HG02763 (cell line): ENCODE measurements around the gene KIF13A.
"Not testable (repeated sequence)": the region's sequence is repeated elsewhere in the genome, so short reads cannot be mapped to it uniquely, and the experiment has no call there.

Experiments used
- ATAC-seq: cut with Tn5 transposase; IDR thresholded peaks from one replicate; pipeline ENCODE4 v1.9.1; 2021; ENCODE audit warnings: mild to moderate bottlenecking, moderate library complexity; ENCODE audit not compliant: unreplicated experiment

Gene KIF13A

DNA sequence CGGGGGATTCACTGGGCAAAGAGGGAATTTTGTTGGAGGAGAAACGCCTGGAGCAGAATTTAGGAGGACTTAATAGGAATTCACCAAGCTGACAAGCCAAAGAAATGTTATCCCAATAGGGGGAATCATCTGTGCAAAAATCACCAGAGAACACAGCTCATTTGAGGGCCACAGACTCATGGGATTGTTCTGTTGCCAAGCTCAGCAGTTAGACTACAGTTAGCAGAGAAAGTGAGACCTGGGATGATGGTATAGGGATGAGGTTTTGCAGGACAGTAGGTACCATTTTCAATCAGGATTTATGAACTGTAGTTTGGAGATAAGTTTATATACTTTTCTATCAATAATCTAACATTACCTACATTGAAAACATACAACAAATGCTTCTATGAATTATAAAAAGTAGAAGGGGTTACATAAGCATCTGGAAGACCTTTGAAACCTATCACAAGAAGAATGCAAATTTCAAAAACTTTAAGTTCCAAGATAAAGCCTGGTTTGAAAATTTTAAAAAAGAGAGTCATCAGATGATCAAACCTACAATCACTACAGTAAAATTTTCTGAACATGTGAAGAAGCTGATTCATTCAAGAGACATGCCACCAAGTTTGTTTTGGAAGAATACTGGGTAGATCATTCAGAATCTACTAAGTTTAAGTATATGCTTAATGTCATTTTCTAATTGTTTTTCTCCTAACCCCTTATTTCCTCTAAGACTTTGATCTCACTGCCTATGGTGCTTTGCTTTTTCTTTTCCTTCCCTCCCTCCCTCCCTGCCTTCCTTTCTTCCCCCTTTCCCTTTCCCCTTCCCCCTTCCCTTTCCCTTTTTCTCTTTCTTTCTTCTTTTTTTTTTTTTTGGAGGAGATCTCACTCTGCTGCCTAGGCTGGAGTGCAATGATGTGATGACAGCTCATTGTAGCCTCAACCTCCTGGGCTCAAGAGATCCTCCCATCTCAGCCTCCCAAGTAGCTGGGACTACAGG is 81.5 kb downstream of the KIF13A start:
- no peak for ATAC-seq

DNA sequence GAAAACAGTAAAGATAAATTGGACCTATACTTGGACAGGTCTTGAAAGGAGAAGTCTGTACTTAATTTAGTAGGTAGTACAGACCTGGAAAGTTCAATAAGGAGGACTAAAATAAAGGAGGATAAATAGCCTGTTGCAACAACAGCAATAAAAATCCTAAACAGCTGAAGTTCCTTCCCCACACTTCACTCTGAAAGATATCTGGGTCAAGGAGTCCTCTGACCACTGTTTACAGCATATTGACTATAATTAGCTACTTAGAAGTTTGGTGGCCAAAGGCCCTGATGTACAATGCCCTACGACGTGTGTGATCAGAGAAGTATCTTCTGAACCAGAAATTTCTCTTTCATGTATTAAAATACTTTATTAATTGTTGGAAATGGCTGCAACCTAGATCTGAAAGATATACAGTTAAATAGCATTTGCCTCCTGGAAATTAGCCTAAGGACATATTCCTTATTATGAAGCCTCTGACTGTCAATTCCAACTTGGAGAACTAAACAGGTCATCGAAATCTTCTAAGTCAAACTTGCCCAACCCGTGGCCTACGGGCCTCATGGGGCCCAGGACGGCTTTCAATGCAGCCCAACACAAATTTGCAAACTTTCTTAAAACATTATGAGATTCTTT is 82.8 kb downstream of the KIF13A start:
- ATAC-seq: no peak

- ATAC-seq: no peak
Measured at GRCh38 chr6:17902974-17903373, 84.5 kb downstream of the KIF13A start.

DNA sequence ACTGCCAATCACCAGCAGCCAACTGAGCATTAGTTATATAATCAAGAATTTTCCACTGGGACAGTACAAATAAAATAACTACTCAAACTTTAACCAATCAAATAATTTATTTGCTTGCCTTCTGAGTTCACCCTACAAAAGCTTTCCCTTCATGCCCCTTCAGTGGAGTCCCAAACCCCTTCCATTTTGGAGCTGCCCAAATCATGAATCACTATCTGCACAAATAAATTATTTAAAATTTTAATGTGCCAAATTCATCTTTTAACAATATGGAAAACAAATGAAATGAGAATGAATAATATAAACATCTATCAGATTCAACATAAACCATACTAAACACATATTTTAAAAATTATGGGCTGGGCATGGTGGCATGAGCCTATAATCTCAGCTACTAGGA is 85.9 kb downstream of the KIF13A start:
- ATAC-seq: no peak

DNA sequence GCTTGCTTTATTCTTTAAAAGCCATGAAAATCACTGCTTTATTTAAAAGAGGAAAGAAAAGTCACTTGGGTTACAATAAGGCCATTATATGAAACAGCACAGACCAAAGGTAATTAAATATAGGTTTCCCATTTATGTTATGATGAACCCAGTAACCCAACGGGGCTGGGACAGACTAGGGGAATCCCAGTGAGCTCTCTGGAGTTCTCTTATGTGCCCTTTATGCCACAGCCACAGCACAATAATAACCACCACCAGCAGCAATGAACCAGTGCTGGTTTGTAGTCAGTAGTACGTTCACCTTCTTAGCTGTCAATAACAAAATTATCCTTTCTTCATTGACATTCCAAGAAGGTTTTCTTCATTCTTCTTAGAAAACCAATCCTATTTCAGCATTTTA is 87.4 kb downstream of the KIF13A start:
- ATAC-seq: no peak

- no peak for ATAC-seq
Measured at GRCh38 chr6:17899491-17899890, 87.9 kb downstream of the KIF13A start.

DNA sequence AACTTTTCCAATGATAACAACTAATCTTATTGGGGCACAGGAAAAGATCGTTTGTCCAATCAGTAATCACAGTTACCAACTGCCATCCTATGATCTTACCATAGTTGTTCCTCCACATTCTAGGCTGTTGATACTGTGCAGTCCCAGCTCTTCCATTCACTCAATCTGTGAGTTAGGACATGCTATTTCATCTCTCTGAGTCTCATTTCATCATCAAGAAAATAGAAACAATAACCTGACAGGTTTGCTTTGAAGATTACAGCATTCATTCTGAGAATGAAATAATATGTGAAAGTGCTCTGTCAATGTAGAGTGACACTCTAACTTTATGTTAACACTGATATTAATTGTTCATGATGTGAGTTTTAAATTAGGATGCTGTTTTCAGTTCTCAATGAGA is 89.8 kb downstream of the KIF13A start:
- ATAC-seq: no peak

DNA sequence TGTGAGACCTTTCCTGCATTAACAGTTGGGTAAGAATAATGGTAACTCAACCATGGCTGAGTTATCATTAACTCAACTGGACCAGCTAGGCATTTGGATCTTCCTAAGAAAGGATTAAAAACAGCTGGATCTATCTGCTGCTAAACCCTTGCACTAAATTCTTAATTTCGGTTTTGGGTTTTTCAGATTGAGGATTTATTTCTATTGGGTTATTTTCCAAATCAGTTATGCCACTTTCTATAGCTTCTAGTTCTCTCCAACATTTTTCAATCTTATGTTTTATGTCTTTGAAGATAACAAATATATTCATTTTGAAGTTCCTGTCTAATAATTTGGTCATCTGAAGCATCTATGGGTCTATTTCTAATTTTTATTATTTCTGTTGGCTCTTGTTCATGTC is 92.5 kb downstream of the KIF13A start:
- no peak for ATAC-seq

DNA sequence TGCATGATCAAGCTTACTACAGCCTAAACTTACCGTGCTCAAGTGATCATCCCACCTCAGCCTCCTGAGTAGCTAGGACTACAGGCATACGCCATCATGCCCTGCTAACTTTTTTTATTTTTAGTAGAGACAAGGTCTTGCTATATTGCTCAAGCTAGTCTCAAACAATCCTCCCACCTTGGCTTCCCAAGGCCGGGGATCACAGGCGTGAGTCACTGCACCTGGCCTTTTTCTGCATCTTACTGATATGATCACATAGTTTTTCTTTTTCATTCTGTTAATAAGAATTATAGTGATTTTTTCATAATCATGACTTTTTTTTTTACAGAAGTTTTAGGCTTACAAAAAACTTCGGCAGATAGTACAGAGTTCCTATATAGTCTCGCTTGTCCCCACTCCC is 93.2 kb downstream of the KIF13A start:
- ATAC-seq: no peak

DNA sequence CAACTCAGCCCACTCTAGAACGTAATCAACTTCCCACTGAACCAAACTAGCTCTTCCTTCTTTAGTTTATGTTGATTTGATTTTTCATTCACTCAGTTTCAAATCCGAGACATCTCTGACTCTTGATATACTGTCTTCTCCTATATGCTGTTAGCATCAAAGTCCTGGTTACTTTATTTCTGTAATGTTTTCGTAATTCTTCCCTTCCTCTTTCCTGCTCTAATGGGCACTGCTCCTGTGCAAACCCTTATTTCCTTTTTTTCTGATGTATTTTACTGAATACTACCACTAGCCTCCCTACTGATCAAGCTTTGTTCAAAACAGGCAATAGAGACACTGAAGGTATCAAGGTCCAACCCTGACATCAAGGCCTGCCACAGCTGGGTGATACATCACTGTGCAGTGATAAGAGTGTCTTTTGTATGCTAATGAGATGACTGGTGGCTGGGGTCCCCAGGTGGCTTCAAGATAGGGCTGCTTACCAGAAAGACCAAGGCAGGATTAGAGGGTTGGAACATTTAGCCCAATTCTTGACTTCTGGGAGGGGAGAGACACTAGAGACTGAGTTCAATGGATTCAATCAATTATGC is 95.2 kb downstream of the KIF13A start:
- no peak for ATAC-seq

- no peak for ATAC-seq
Measured at GRCh38 chr6:17890309-17890708, 97.1 kb downstream of the KIF13A start.

GRCh38 chr6:17889777-17890176 is 97.7 kb downstream of the KIF13A start:
- ATAC-seq: not testable (repeated sequence)

- no peak for ATAC-seq
Measured at GRCh38 chr6:17886891-17887290, 100.5 kb downstream of the KIF13A start.

DNA sequence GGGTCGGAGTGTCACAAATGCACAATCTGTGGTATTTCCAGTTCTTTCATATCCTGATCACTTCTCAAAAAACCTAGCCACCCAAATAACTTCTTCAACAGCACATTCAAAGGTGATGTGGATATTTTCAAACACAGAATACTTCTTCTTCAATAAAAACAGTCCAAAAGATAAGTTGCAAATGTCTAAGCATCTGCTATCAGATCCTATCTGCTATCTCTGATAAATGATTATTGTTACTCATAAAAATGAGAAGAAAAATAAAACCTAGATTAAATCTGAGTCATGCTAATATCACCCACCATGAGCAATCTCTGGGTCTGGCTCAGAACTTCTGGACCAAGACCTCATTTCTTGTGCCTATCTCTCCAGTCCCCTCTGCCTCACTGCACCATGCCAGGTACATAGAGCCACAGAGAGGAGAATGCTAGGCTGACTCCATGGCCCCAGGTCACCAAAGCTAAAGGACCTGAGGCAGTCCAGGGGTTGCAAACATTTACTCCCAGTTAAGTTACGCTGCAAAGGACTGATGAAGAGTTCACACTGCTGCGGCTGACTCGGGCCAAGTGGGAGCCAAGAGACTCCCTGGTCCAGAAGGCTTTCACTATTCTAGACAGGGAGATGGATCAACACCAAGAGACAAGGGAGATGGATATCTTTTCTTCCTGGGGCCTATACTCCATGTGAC is 101.4 kb downstream of the KIF13A start:
- no peak for ATAC-seq

DNA sequence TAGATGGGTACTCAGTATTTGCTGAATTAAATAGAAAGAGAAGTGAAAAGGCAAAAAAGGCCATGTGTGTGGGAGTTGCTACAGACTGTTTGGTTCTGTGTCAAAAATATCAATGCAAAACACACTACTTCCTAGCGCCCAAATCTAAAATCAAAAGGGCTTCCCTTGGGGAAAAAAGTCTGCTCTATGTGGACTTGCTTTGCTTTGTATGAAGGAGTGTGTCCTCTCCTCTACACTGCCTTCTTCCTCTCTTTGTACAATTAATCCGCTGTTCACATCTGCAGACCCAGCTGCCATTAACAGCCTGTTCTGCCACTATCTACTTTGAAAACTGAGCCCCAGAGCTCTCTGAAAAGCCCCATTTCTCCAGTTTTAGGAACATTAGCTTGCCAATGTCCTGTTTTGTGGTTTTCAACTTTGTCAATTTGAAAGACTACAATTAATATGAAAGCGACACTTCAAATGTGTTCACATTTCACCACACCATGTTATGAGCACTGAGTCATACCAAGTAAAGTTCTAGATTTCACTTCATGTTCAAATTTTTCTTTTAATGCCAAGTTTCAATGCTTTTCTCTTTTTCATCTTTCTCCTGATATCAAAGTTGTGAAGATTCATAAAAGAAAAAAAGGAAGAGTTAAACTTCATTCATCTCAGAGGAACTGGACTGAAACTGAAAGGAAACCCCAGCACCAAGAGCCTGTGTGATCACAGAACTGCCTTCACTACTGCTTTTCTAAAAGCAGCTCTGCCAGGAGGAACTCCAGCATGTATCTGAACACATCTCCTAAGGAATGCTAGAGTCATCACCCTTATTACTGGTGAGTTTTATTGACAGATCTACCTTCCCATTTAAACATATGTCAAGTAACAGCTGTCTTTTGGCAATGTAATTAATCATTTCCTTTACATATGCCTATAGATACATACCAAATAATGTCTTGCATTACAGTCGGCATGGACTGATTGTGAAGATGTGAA is 102.6 kb downstream of the KIF13A start:
- peak; percentile 79 for ATAC-seq

DNA sequence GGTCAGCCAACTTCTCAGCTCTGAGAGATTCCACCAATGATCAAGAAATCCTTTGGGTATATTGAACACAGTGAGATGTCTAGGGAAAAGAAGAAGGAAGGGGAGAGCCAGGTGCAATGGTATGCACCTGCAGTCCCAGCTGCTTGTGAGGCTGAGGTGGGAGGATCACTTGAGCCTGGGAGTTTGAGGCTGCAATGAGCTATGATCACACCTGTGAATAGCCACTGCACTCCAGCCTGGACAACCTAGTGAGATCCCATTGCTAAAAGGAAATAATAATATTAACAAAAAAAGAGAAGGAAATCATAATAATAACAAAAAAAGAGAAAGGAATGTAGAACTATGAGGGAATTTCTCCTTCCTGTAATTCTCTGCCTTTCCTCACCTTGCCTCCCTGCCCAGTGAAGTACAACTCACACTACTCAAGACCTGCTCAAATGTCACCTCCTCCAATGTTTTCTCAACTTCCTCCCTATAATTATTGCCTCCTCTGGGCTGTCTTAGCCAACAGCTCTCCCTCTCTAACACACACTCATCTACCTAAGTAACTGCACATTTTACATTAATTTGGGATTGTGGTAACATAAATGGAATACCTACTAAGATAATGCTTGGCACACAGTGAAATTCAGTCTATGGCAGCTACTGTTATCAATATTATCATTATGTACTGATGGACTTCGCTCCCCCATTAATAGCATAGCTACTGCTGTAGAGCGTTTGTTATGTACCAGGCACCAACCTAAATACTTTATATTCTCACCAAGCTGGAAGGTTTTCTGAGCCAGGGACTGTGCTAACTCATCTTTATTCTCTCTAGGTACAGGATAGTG is 103.6 kb downstream of the KIF13A start:
- no peak for ATAC-seq

DNA sequence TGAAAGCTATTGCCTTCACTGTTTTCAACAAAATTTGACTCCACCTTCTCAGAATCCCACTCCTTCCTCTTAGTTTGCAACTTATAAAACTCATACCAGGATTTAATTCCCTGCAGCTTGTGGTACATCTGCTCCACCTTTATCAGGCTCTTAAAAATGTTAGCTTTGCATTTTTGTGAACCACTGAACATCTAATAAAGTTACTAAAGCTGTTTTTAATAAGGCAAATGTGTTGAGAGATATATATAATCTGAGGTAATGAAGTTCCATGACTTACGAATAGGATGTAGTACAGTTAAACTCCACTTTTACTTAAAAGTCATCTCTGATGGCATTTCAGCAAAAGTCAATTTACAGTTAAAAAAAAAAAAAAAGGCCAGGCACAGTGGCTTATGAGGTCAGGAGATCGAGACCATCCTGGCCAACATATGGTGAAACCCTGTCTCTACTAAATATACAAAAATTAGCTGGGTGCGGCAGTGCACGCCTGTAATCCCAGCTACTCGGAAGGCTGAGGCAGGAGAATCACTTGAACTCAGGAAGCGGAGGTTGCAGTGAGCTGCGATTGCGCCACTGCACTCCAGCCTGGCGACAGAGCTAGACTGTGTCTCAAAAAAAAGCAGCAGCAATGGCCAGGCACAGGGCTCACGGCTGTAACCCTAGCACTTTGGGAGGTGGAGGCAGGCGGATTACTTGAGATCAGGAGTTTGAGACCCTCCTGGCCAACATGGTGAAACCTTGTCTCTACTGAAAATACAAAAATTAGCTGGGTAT is 106.2 kb downstream of the KIF13A start:
- ATAC-seq: no peak

- ATAC-seq: no peak
Measured at GRCh38 chr6:17879184-17879583, 108.3 kb downstream of the KIF13A start.
